GM20431 (cell line): ENCODE results near the gene RASGRF1.

Experiments
- in situ Hi-C: fragments of 300-500 bp; cut with MseI, MboI; formaldehyde crosslinking; loops from one replicate; pipeline ENCODE4 v1.15.0; 2020; ENCODE audit warnings: low sequenced_read_pairs; ENCODE audit not compliant: unreplicated experiment

The RASGRF1 gene

GRCh38 chr15:78921940-78922339 is 168.6 kb downstream of the RASGRF1 start:
- in situ Hi-C loops, result loop anchor here (25.0 kb wide), 1 partner anchor 265 kb away; no protein-coding TSS in a partner anchor

- in situ Hi-C loops, result loop anchor here (25.0 kb wide), 1 partner anchor 266 kb away; no protein-coding TSS in a partner anchor
These were observed 169.1 kb downstream of the RASGRF1 start for GRCh38 chr15:78921517-78921916.

- in situ Hi-C loops, result loop anchor here (25.0 kb wide), 1 partner anchor 269 kb away; no protein-coding TSS in a partner anchor
These were observed 172.7 kb downstream of the RASGRF1 start for GRCh38 chr15:78917888-78918287.

GRCh38 chr15:78916088-78916487 is 174.5 kb downstream of the RASGRF1 start:
- in situ Hi-C loops, result loop anchor here (25.0 kb wide), 1 partner anchor 271 kb away; no protein-coding TSS in a partner anchor

- in situ Hi-C loops, result loop anchor here (25.0 kb wide), 1 partner anchor 272 kb away; no protein-coding TSS in a partner anchor
These were observed 175.1 kb downstream of the RASGRF1 start for GRCh38 chr15:78915341-78916087.

GRCh38 chr15:78914027-78914764 is 176.4 kb downstream of the RASGRF1 start:
- in situ Hi-C loops, result loop anchor here (25.0 kb wide), 1 partner anchor 273 kb away; no protein-coding TSS in a partner anchor

GRCh38 chr15:78913012-78913411 is 177.6 kb downstream of the RASGRF1 start:
- in situ Hi-C loops, result loop anchor here (25.0 kb wide), 1 partner anchor 274 kb away; no protein-coding TSS in a partner anchor

- in situ Hi-C loops, result loop anchor here (25.0 kb wide), 1 partner anchor 275 kb away; no protein-coding TSS in a partner anchor
These were observed 178.3 kb downstream of the RASGRF1 start for GRCh38 chr15:78912316-78912715.

GRCh38 chr15:78910271-78910670 is 180.3 kb downstream of the RASGRF1 start:
- in situ Hi-C loops, result loop anchor here (25.0 kb wide), 1 partner anchor 277 kb away; no protein-coding TSS in a partner anchor
